LHCN-M2 (cell line): ENCODE results near the gene LPAR2. TPM values are rescaled to one million over a fixed set of nuclear protein-coding genes. Genes with fewer than 3 reads are reported as not detected.

Experiments
- DNase-seq: peaks from one replicate; pipeline ENCODE4 v3.0.0-alpha.2; 2012; ENCODE audit warnings: low read depth
- total RNA-seq: library from RNA; depleted of rRNA; stranded (reverse); fragments of >200 nt; gene quantifications from 2 replicates; pipeline ENCODE4 v1.2.3, GENCODE V29; 2014

LPAR2 gene
- total RNA-seq, 1 experiment from 2014 or later, result 0.52 TPM

DNA sequence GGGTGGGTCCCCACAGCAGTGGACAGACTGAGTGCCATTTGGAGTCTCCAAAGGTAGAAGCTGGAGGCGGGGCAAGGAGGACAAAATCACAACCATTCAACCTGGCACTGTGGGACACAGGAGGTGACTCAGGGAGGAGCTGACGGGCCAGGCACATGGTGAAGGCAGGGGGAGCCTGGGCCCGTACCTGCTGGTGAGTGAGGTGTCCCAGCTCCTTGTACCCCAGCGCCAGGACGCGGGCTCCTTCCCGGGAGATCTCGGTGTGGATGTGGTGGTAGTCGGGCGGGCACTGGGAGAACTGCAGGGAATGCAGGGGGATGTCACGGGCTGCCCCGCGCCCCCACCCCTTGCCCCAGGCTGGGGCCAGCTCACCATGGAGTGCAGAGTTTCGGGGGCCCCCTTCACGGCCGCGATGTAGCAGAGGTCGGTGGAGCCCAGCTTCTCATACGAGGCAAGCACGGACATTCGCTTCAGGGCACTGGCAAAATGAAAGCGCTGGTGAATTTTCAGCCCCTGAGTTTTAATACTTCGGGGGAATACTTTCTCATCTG, 25.7 kb upstream of the LPAR2 start:
- no peak for DNase-seq

DNA sequence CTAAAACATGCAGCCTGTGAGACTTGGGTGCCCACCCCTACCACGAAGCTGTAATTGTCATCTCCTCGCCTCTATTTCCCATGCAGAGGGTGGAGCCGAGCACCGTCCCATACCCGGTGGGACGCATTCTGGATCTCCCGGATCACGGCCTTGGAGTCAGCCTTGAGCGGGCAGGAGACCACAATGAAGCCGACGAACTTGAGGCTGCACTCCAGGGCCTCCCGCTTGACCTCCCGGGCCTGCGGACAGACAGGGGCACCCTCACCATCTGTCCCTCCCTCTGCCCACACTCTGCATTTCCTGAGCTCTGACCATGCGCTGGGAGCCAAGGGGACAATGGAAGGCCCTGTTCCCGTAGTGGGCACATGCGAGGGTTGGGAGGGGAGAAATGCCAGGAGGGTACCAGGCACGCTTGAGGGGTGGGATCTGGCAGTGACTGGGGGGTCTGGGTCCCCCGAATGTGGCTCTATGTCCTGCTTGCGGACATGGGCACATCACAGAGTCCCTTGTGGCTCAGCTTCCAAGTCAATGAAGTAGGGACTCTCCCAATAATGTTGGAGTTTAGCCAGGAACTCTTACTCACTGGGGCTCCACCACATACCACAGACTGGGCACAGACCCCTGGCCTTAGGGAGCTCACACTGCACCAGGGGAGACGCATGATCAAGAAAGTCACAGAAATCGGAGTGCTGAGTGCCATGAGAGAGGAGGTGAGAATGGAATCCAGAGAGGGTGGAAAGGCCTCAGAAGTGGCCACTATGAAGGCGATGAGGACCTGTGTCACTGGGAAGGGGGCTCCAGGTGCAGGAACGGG, 24.7 kb upstream of the LPAR2 start:
- no peak for DNase-seq

DNA sequence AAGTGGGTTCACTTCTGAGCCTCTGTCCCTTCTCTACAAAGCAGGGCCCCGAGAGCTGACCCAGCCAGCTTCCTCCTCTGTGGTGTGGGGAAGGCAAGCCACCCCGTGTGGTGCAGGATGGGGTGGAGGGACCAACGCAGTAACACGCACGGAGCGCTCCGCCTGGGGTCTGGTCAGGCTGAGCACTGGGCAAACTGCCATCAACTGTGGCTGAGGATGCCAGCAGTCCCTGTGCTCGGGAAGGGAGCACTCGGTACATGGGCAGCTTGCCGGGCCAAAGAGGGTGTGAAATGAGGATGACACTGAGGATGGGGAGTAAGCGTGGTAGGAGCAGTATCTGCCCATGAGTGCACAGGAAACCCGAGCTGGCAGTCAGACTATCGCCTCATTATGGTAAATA, 23.1 kb upstream of the LPAR2 start:
- DNase-seq, result no peak

DNA sequence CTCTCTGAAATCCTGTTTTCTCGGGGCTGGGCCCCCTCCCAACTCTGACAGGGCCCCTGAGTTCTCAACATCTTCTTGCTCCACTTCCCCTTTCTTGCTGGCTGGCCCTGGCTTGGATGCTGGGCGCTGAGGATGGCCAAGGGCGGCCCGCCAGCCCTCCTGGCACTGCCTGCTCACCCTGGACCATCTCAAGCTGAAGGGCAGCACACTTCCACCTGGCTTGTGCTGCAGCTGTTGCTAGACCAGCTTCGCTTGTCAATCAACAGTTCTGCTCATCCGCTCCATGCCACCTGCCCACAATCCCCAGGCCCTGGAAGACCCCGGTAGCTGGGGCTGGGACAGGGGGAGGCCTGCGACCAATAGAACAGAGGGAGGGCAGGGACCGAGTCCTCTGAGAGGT, 22.3 kb upstream of the LPAR2 start:
- no peak for DNase-seq

DNA sequence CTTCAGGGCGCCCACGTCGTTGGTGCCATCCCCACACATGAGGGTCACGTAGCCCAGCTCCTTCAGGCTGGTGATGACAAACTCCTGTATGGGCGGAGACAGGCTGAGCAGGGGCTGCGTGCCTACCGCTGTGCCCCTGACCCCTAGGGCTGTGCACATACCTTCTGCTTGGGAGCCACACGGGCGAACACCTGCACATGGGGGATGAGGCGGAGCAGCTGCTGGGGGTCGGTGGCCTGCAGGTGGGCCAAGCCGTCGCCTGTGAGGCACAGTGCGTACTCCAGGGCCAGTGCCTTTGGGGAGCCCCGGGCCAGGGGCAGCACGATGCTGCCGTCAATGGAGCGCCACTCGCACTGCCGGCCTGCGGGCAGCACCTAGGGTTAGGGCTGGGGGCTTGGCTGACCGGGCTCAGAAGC, 21.6 kb upstream of the LPAR2 start:
- no peak for DNase-seq

DNA sequence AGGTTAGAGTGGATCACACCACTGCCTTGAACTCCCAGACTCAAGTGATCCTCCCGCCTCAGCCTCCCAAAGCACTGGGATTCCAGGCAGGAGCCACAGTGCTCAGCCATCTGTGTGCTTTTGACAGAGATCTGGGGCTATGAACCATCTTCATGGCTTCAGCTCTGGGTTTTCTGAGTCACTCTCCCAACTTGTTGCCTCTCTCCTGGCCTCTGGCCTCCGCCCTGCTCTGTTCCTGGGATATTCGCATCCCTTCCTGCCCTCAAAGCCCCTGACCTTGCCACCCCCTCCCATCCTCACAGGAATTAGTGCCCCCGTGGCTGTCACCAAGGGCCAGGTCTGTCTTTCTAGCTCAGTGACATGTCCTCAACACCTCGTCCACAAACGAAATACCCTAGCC, 21.1 kb upstream of the LPAR2 start:
- DNase-seq, result no peak

DNA sequence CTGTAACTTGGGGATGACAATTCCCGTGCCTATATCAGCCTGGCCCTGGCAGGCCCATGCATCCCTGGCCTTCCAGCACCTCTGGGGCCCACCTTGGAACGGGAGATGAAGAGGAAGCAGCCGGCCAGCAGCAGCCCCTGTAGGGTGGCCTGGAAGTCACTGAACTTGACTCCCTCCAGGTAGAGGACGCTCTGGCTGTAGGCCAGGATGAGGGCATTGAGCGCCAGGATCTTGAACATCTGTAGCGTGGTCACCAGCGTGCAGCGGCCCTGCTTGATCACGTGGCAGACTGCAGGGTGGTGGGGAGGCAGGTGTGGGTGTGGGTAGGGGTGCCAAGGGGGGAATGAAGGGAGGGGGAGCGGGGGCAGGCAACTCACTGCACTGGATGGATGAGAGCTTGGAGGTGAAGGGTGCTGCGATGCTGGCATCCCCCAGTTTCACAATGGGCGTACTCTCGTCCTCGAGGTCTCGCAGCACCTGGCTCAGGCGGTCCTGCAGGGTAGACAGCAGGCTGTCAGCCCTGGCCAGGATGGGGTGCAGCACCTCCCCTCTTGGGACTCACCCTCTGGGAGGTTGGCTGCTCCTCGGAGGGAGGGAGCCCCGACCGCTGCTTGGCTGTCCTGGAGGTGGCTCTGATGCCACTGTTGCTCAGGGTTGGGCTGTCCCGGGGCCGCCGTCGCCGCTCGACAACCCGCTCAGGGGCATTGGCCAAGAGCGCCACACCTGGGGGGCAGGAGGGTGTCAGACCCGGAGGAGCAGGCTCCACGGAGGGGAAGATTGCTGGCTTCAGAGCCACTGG, 19.2 kb upstream of the LPAR2 start:
- DNase-seq, result no peak

DNA sequence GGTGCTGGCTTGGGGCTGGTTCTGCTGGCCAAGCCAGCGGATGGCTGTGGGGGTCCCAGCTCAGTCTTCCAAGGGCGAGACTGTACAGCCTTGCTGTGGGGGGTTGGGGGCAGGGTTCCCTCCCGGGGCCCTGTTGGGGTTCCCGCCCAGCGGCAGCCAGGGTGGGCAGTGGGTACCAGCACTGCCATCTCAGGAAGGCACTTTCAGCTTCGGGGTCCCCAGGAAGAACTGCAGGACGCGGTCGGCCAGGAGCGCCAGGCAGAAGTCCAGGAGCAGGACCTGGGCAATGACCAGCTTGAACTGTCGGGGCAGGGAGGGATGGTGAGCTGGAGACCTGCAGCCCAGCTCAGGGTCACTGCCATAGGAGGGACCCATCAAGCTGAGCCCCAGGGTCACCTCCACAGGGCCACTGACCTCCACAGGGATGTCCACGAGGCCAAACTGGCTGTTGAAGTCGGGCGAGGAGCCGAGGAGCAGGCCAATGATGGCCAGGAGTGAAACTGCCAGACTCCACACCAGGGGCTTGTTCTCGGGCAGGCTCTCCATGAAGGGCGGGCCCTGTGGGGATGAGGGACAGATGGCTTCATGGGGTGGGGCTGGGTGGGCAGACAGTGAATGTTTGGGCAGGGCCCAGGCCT, 17.3 kb upstream of the LPAR2 start:
- no peak for DNase-seq

DNA sequence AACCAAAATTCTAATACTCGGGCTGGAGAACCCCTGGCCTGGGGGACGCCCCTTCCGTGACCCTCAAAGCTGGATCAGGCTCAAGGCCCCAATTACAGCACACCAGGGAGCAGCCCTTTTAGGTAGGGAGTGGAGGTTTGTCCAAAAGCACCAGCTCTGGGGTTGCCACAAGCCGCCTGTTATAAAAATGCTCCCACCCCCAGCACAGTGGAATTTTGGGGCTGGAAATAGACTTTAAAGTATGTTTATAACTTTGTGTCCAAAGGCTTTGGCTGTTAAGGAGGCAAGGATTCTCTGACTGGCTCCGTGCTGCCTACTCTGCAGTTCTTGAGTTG, 16.0 kb upstream of the LPAR2 start:
- no peak for DNase-seq

DNA sequence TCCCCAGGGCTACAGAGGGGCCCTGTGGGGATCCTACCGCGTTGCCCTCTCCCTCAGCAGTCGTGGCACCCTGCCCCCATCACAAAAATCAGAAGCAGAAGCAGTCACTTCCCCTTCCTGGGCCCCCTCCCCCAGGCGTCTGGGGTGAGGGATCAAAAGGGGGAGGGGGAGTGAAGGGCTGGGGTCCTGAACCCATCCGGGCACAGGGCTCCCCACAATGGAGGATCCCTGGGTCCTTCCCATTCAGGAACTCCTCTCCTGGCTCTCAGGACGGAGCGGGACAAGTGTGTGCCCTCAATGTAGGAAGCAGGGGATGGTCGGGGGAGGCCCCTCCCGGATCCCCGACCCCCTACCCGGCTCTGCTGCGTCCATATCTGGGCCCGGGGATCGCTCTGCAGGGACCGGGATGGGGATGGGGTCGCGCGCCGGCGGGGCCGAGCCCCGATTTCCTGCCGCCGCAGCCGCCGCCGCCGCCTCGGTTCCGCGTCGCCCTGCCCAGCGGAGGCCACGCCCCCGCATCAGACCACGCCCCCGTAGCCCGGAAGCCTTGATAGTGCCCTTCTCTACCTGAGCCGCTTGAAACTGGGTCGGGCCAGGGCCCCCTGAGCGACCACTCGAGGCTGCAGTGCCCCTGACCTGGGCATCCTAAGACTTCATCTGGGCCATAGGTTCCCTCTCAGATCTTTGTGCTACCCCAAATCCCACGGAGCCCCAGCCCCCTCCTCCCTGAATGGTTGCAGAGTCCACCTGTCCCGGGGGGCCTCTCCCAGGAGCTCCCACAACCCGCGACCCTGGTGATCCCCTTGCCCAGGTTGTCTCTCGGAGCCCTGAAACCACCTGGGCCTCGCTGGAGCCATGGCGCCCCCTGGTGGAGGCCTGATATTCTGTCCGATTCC, 15.4 kb upstream of the LPAR2 start, which contains the start of gene GMIP:
Gene GMIP (minus strand): TSS at position 500 of the 896 bp plus-strand sequence. CDS start 128 bp downstream, at position 372.
- DNase-seq, result peak; percentile 29

DNA sequence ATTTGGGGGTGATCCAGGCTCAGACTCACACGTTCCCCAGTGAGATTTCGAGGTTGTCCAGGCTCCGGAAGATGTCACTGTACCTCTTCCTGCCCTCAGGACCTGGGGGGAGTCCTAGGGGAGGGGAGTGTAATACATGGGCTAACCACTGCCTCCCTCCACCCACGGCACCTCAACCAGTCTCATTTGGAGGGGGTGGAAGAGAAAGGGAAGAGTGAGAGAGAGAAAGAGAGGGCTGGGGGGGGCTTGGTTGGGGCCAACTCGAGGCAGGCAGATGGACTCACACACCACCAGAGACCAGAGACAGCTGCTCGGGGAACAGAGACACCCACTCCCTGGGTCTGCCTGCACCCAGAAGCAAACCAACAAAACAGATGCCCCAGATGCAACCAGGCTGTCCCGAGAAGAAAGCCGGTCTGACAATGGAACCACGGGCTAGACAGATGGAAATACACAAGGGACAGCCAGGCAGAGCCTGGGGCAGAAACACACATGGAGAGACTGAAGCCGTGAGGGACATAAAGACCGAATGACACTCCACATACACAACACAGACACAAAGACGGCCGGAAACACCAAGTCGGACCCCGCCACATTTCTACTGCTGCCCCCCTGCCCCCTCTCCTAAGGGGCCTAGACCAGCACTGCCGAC, 14.6 kb upstream of the LPAR2 start:
- peak; percentile 25 for DNase-seq

DNA sequence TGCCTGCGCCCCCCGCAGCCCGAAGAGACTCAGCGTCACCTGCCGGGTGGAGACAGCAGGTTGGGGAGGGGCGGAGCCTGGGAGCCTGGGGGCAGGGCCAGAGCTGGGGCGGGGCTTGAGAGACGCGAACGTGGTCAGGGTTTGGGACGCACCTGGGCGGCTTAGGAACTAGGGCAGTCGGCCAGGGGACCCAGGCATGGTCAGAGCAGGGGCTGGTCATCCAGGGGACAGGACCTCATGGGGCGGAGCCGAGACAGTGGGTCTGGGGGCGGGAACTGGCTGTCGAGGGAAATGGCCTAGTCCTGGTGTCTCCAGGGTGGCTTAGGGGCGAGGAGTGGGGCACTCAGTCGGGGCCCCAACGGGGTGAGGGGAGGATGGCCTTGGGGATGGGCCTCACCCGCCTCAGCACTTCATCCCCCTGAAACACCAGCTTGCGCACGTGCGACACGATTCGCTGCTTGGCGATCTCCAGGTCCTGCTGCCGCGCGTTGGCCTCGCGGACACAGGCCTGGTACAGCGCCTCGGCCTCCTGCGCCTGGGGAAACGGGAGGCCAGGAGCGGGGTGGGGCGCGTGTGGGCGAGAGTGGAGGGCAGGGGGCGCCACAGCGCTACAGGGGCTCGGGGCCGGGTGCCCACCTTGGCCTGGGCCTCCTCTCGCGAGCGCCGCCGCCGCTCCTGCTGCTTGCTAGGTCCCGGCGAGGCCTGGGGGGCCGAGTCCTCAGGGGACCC, 9.7 kb upstream of the LPAR2 start:
- no peak for DNase-seq

DNA sequence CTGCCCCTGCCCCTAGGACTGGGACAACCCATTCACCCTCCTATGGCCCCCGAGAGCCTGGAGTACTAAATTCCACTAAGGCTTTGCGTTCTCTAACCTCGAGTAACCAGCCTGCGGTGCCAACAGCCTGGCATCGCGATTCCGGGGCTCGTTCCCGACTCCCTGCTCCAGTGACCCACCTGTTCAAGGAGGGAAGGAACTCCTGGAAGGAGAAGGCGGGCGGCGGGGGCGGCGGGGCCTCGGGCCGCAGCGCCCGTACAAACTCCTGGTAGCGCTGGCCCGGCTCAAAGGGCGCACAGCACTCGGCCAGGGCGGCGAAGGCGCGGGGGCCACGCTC, 9.1 kb upstream of the LPAR2 start:
- no peak for DNase-seq

DNA sequence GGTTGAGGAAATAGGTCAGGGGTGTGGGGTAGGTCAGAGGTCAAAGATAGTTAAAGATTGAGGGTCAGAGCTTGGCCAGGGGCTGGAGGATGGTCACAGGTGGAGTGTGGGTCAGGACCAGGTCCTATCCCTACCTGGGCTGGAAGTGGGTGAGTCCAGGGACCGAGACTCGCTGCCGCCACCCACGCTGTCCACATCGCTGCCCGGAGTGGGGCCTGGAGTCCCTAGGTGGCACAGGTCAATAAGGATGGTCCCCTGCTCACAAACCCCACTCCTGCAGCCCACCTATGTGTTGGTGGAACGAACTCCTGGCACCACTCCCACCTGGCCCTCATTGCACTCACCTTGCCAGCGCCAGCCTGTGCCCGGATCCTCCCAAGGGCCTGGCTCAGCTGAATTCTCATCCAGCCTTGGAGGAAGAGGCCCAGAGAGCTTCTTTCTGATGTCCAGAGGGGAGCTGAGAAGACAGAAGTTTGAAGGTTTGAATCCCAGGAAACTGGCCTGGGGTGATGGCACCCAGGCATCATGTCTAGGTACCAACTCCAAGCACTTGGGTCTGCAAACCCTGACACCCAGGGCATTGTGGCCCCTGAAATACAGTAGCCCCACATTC, 8.7 kb upstream of the LPAR2 start:
- DNase-seq, result no peak

DNA sequence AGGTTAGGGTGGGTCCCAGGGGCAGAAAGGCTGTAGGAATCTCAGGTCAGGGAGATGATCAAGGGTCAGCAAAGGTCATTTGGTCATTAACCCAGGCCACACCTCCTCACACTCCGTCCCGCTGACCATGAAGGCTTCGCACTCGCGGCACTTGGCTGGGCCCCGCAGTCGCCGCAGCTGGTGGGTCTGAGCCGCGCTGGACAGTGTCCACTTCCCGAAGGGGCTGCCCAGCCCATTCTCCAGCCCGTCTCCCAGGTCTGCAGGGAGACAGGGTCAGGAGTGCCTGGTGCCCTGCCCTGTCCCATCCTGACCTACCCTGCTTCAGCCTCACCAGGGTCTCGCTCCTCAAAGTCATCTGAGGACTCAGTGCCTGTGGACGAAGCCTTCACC, 7.3 kb upstream of the LPAR2 start:
- DNase-seq, result no peak

DNA sequence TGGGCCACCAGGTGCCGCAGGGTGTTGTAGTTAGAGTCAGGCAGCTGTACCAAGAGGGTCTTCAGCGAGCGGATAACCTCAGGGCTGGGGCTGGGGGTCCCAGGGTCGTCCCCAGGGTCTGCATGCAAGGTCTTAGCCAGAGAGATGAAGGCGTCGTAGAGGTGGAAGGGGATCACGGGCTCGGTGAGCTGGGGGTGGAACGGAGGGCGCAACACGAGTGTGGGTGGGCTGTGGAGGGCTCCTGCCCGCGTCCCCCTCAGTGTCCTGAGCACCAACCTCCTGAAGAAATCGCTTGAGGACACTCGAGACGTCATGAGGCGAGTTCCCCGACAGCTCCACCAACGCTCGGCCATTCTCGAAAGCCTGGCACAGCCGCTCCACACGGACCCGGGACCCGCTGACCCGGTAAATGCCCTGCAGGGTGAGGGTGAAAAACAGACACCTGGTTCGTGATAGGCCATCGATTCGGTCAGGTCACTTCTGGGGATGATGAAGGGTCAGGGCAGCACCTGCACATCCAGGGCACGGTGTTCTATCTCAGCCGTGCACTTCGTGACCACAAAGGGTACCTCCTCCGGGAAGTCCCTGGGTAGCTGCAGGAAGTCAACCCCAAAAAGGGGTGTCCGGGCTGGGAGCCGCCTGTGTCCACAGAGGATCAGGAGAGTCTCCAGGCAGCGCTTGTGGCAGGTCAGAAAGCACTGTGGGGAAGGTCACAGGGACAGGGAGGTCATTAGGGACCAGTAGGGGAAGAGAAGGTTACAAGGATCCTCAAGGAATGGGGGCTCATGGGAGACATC, 6.7 kb upstream of the LPAR2 start:
- DNase-seq, result no peak

DNA sequence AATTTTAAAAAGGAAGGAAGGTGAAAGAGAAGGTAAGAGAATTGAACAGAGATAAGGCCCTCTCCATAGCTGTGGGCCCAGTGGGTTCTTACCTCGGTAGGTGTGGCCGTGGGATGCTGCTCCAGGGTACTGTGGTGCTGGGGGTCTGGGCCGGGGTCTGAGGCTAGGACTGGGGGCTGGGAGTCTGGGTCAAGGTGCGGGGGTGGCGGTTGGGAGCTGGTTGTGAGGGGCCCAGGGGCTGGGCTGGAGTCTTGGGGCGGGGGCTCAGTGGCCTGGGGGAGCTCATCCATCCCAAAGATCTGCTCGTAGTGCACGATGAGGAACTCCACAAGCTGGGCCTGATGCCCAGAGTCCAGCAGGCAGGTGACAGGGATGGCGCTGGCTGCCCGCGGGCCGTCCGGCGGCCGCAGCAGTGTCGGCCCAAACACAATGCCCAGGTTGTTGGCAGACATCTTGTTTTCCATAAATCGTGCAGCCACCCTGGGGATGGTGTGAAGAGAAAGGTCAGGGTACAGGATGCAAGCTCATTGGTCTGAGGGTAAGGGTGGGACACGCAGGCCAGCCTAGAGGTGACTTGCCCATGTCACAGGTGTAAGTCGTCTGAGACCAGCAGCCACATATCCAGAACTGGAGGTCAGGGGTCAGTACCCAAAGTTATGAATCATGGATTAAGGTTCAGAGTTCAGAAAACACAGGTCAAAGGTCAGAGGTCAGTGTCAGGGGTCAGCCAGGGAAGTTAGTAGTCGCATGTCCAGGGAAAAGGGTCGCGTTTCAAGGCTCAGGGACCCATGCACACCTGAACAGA, 5.9 kb upstream of the LPAR2 start:
- no peak for DNase-seq

DNA sequence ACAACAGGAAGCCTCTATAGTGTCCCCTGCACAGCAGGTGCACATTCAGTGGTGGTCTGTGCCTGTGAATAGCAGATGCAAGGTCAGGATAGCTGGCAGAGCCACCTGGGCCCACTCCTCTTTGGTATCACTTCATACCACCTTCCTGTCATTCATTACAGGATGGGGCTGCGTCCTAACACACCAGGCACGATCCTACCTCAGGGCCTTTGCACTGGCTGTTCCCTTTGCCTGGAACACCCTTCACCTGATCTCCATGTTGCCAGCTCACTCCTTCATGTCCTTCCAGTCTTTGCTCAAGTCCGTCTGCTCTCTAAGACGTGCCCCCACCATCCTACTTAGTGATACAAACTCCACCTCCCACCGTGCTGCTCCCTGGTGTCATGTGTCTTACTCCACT, 4.6 kb upstream of the LPAR2 start:
- DNase-seq, result no peak
